NCI-H2081 treated with DMSO at 0.1 percent for 48 hours (cell line): ENCODE data around the gene NFATC2.

Source experiments
- DNase-seq: peaks from one replicate; lab custom pipeline; 2025; lab: John Stamatoyannopoulos, UW

Gene NFATC2

DNA sequence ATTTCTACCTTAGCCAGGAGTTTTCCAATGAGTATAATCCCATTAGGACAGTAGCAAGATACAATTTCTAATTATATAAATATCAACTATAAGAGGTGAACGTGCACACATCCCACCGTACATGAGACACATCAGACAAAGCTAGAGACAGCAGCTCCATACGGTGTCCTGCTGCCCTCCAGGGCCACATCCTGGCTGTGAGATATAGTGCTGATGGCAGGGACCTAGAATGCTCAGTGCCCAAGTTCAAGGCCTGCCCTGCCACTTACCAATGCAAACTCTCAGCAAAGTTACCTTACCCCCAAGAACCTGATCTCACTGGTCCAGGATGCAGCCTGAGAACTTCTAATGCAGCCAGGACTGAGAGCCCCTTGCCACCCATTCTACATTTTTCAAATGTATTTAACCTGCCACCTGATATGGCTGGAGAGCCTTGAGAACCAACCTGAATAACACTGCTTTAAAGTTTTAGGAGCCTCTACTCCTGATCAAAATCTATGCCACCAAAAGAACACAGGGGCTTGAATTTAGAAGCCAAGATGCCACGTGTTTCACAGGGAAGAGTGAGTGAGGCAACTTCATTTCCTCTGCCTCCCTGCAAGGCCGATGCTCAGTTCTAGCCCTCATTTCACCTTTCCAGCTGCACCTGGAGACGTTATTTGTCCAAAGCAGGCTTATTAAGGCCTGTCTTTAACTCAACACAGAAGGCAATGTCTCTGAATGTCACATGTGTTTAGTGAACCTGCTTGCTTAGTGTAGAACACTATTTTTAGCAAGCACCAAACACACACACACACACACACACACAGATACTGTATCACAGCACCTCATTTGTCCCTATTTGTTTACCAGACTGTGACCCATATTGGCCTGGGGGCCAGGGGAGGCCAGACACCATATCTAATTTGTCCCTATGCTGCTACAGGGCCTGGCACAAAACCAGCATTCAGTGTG lies 6.1 kb downstream of the NFATC2 start:
- DNase-seq, result peak; percentile 99

GRCh38 chr20:51535674-51536073 lies 6.8 kb downstream of the NFATC2 start:
- DNase-seq, result no peak

DNA sequence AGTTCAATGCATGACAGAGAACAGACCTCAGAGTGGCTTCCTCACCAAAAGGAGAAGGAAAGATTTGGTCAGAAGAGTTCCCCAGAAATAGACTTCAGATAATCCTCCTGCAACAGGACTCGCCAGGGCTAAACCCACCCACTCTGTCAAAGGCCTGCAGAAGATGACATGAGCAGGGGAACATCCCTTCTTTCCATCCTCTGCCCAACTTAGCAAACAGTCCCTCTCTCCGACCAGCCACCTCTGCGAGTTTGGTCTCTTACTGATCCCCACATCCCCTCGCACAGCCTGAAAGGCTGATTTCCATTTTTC lies 7.5 kb downstream of the NFATC2 start:
- no peak for DNase-seq

- no peak for DNase-seq
Measured at GRCh38 chr20:51533291-51534172, 9.0 kb downstream of the NFATC2 start.

- DNase-seq, result no peak
Measured at GRCh38 chr20:51532577-51533191, 9.8 kb downstream of the NFATC2 start.

GRCh38 chr20:51531712-51532456 lies 10.6 kb downstream of the NFATC2 start:
- no peak for DNase-seq

GRCh38 chr20:51531141-51531710 lies 11.3 kb downstream of the NFATC2 start:
- no peak for DNase-seq

GRCh38 chr20:51529758-51530157 lies 12.8 kb downstream of the NFATC2 start:
- no peak for DNase-seq

GRCh38 chr20:51529081-51529681 lies 13.3 kb downstream of the NFATC2 start:
- no peak for DNase-seq

- no peak for DNase-seq
Measured at GRCh38 chr20:51528263-51529027, 14.1 kb downstream of the NFATC2 start.

DNA sequence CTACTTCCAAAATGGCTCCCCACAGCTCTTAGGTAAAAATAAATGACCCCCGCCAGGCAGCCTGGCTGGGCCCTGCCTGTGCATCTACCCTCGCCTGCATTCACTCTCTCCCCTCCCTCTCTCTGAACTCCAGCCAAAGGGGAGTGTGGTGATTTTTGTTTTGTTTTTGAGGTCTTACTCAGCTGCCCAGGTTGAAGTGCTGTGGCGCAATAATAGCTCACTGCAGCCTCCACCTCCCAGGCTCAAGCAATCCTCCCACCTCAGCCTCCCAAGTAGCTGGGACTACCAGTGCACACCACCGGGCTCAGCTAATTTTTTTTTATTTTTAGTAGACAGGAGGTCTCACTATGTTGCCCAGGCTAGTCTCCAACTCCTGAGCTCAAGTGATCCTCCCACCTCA lies 15.8 kb downstream of the NFATC2 start:
- no peak for DNase-seq

DNA sequence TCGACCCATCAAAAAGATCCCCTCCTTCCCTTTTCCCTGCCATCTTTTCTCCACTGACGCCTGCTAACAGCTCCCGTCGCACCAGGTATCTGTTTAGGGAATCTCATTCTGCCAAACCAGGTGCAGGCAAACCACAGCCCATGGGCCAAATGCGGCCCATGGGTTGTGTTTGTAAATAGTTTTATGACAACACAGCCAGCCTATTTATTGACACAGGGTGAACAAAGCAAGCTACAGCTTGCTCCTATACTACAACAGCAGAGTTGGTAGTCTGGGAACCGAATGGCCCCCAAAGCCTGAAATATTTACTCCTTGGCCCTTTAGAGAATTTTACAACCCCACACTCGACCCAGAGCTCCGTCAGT lies 16.4 kb downstream of the NFATC2 start:
- DNase-seq, result no peak

- no peak for DNase-seq
Measured at GRCh38 chr20:51525241-51526105, 17.0 kb downstream of the NFATC2 start.

DNA sequence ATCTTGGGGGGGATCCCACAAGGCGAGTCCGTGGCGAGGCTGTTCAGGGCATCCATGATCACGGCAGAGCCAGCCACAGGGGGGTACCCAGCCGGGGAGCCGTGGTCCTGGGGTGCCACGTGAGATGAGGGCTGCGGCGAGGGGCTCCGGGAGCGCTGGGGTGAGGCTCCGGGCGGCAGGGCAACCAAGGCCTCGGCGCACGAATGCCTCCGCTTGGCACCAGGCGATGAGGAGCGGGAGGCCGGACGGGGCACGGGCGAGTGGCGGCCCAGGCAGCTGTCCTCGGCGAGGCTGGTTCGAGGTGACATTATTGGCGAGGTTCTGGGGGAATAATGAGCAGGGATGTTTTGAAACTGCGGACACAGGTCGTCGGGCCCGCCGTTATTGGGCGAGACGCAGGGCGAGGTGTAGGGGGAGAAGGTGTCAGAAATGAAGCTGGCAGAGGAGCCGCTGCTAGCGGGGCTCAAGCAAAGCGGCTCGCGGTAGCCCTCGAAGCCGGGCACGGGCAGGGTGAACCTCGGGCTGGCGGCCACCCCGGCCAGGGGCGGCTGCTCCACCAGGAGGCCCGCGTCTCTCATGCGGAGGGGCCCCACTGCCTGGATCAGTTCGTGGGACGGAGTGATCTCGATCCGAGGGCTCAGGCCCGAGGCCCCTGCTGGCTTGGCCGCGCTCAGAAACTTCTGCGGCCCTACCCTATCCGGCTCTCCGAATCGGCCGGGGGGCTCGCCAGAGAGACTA lies 19.1 kb downstream of the NFATC2 start:
- DNase-seq, result no peak

- DNase-seq, result no peak
Measured at GRCh38 chr20:51522207-51522606, 20.3 kb downstream of the NFATC2 start.

GRCh38 chr20:51517839-51518238 lies 24.7 kb downstream of the NFATC2 start:
- DNase-seq, result no peak

- no peak for DNase-seq
Measured at GRCh38 chr20:51516855-51517254, 25.7 kb downstream of the NFATC2 start.

DNA sequence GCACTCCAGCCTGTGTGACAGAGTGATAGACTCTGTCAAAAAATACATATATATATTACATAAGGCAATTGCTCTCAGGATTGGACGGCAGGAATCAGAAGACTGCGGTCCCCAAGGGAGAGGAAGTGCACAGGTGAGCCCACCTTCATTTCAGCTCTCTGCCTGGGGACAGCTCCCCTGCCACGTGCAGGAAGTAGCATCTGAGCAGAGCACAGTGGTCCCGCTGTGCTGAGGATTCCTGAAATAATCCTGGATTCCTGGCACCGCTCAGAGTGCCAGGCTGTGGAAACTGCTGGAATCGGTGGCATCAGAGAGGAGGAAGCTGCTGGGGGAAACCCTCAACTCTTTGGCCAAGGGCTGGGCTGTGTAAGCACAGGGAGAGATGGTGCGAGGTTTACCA lies 27.7 kb downstream of the NFATC2 start:
- no peak for DNase-seq

- DNase-seq, result no peak
Measured at GRCh38 chr20:51514249-51514648, 28.3 kb downstream of the NFATC2 start.
